ENCODE data around the gene APOOL. TPM values are rescaled to one million over a fixed set of nuclear protein-coding genes. Genes with fewer than 3 reads are reported as not detected.
A peak's percentile ranks its signal among the peaks of the same experiment; 100 is the strongest.
"Not testable (repeated sequence)": the region's sequence is repeated elsewhere in the genome, so short reads cannot be mapped to it uniquely, and the experiment has no call there.

APOOL gene, protein sequence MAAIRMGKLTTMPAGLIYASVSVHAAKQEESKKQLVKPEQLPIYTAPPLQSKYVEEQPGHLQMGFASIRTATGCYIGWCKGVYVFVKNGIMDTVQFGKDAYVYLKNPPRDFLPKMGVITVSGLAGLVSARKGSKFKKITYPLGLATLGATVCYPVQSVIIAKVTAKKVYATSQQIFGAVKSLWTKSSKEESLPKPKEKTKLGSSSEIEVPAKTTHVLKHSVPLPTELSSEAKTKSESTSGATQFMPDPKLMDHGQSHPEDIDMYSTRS
- 10 to 100 TPM; 19.0 to 22.0 TPM for total RNA-seq
- polyA plus RNA-seq = 3.3 TPM

- peak within 1 kb of the TSS; percentile 64 for H3K27ac ChIP-seq (ENCODE audit: low read depth, low read length)
- no peaks in the 10 kb centered on the region for H3K9me3 Mint-ChIP-seq
- H3K27me3 Mint-ChIP-seq = peaks cover 0 to 1% of the 10 kb centered on the region in 2 donors
- CTCF ChIA-PET = no interaction called here
- no peaks in the 10 kb centered on the region for H3K27me3 ChIP-seq (ENCODE audit: insufficient read depth, low read length, poor library complexity, severe bottlenecking)
- peak; percentile 64 to 82 (median 70) for DNase-seq
- H3K27ac Mint-ChIP-seq = peak within 1 kb of the TSS; percentile 39 to 93 (median 80)
- peaks cover 8 to 38% (median 35%) of the 10 kb centered on the region in 3 donors for H3K4me1 Mint-ChIP-seq
- no peaks in the 10 kb centered on the region for H3K9me3 ChIP-seq (ENCODE audit: low read length)
- peaks cover 7% of the 10 kb centered on the region for H3K4me1 ChIP-seq (ENCODE audit: insufficient read depth, low read length)
- H3K36me3 Mint-ChIP-seq = peaks cover 0 to 2% (median 0%) of the 10 kb centered on the region in 3 donors
- peak within 1 kb of the TSS; percentile 73 for H3K4me3 ChIP-seq (ENCODE audit: low read length)
- peak within 1 kb of the TSS; percentile 89 to 95 (median 93) for H3K4me3 Mint-ChIP-seq
- no peaks in the 10 kb centered on the region for H3K36me3 ChIP-seq (ENCODE audit: insufficient read depth, low read length)
- POLR2A ChIA-PET = no interaction called here
These were observed at the start of gene APOOL for GRCh38 chrX:85003655-85004244. APOOL (plus strand) TSS chrX:85003877; CDS start chrX:85003913, 36 bp downstream.

DNA sequence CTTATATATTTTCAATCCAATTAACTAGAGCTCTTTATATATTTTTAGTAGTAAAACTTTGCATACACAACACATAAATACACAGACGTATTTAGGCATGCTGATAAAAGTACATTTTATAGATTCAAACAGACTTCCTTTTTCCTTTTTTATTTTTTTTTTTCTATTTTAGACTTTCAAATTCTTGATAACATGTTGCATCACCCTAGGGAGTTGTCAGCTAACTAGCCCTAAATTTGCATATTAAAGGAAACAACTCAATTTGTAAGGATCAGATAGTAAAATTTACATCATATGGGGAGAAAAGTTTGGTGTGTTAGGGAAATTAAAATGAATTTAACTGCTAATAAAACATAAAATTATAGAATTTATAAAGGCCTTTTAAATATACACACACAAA is 47.4 kb upstream of the APOOL start:
- no peaks in the 10 kb centered on the region for H3K9me3 ChIP-seq (ENCODE audit: low read length)
- Mint-ChIP-seq H3K9me3 (no peaks in the 10 kb centered on the region), H3K36me3 (no peaks in the 10 kb centered on the region), H3K27ac (no peak overlapping the region), H3K4me3 (no peak overlapping the region), H3K27me3 (no peaks in the 10 kb centered on the region), H3K4me1 (no peaks in the 10 kb centered on the region)
- no peak overlapping the region for H3K4me3 ChIP-seq (ENCODE audit: low read length)
- no peak for DNase-seq
- H3K27ac ChIP-seq (ENCODE audit: low read depth, low read length) = no peak overlapping the region
- ChIA-PET CTCF (no interaction called here), POLR2A (no interaction called here)
- H3K36me3 ChIP-seq (ENCODE audit: insufficient read depth, low read length) = no peaks in the 10 kb centered on the region
- H3K27me3 ChIP-seq (ENCODE audit: insufficient read depth, low read length, poor library complexity, severe bottlenecking) = no peaks in the 10 kb centered on the region
- H3K4me1 ChIP-seq (ENCODE audit: insufficient read depth, low read length) = no peaks in the 10 kb centered on the region

DNA sequence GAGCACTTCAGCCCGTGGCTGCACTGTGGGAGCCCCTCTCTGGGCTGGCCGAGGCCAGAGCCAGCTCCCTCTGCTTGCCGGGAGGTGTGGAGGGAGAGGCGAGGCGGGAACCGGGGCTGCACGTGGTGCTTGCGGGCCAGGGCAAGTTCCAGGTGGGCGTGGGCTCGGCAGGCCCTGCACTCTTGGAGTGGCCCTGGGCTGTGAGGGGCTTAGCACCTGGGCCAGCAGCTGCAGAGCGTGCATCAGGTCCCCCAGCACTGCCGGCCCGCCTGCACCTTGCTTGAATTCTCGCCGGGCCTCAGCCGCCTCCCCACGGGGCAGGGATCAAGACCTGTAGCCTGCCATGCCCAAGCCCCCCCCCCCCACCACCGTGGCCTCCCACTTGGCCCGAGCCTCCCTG is 28.9 kb upstream of the APOOL start:
- H3K27me3 Mint-ChIP-seq = peaks cover 3 to 4% of the 10 kb centered on the region in 2 donors
- H3K36me3 Mint-ChIP-seq = no peaks in the 10 kb centered on the region
- Histone ChIP-seq H3K27me3 (ENCODE audit: insufficient read depth, low read length, poor library complexity, severe bottlenecking) (no peaks in the 10 kb centered on the region), H3K36me3 (ENCODE audit: insufficient read depth, low read length) (no peaks in the 10 kb centered on the region), H3K4me1 (ENCODE audit: insufficient read depth, low read length) (no peaks in the 10 kb centered on the region), H3K27ac (ENCODE audit: low read depth, low read length) (no peak overlapping the region), H3K9me3 (ENCODE audit: low read length) (no peaks in the 10 kb centered on the region), H3K4me3 (ENCODE audit: low read length) (no peak overlapping the region)
- no peak overlapping the region for H3K27ac Mint-ChIP-seq
- no peak overlapping the region for H3K4me3 Mint-ChIP-seq
- ChIA-PET POLR2A (no interaction called here), CTCF (no interaction called here)
- no peak for DNase-seq
- H3K4me1 Mint-ChIP-seq = no peaks in the 10 kb centered on the region
- H3K9me3 Mint-ChIP-seq = peaks cover 0 to 9% (median 3%) of the 10 kb centered on the region in 5 donors

GRCh38 chrX:84991739-84992138 is 11.9 kb upstream of the APOOL start:
- H3K27ac ChIP-seq (ENCODE audit: low read depth, low read length); H3K9me3 Mint-ChIP-seq; CTCF ChIA-PET; H3K4me3 ChIP-seq (ENCODE audit: low read length); DNase-seq; H3K36me3 ChIP-seq (ENCODE audit: insufficient read depth, low read length); H3K27ac Mint-ChIP-seq; H3K4me1 Mint-ChIP-seq; H3K9me3 ChIP-seq (ENCODE audit: low read length); POLR2A ChIA-PET; H3K36me3 Mint-ChIP-seq; H3K4me1 ChIP-seq (ENCODE audit: insufficient read depth, low read length); H3K4me3 Mint-ChIP-seq; H3K27me3 ChIP-seq (ENCODE audit: insufficient read depth, low read length, poor library complexity, severe bottlenecking): not testable (repeated sequence)
- peaks cover 9 to 15% of the 10 kb centered on the region in 2 donors for H3K27me3 Mint-ChIP-seq

DNA sequence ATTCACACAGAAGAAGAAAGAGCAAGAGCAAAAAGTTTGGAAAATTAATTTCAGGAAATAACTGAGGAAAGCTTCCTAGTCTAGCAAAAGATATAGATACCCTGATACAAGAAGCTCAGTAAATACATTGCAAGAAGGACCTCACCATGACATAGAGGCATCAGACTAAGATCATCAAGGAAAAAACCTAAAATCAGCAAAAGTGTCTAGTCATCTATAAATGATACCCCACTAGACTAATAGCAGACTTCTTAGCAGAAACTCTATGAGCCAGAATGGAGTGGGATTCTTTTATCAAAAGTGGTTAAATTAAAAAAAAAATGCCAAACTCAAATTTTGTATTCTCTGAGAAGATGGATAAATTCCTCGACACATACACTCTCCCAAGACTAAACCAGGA is 10.5 kb upstream of the APOOL start:
- Histone ChIP-seq H3K27ac (ENCODE audit: low read depth, low read length) (no peak overlapping the region), H3K4me1 (ENCODE audit: insufficient read depth, low read length) (no peaks in the 10 kb centered on the region), H3K36me3 (ENCODE audit: insufficient read depth, low read length) (no peaks in the 10 kb centered on the region), H3K9me3 (ENCODE audit: low read length) (no peaks in the 10 kb centered on the region), H3K4me3 (ENCODE audit: low read length) (no peak overlapping the region), H3K27me3 (ENCODE audit: insufficient read depth, low read length, poor library complexity, severe bottlenecking) (no peaks in the 10 kb centered on the region)
- ChIA-PET POLR2A (no interaction called here), CTCF (no interaction called here)
- Mint-ChIP-seq H3K27me3 (peaks cover 9 to 15% of the 10 kb centered on the region in 2 donors), H3K4me1 (no peaks in the 10 kb centered on the region), H3K27ac (no peak overlapping the region), H3K36me3 (peaks cover 0 to 3% (median 0%) of the 10 kb centered on the region in 3 donors), H3K9me3 (peaks cover 0 to 5% (median 0%) of the 10 kb centered on the region in 5 donors), H3K4me3 (no peak overlapping the region)
- DNase-seq = no peak

GRCh38 chrX:85001344-85001743 is 2.3 kb upstream of the APOOL start:
- H3K9me3 Mint-ChIP-seq = peaks cover 0 to under 1% (median 0%) of the 10 kb centered on the region in 5 donors
- no peaks in the 10 kb centered on the region for H3K36me3 ChIP-seq (ENCODE audit: insufficient read depth, low read length)
- H3K4me1 Mint-ChIP-seq = peaks cover 6 to 24% (median 21%) of the 10 kb centered on the region in 3 donors
- ChIA-PET POLR2A (no interaction called here), CTCF (no interaction called here)
- DNase-seq = no peak
- no peaks in the 10 kb centered on the region for H3K9me3 ChIP-seq (ENCODE audit: low read length)
- H3K27me3 Mint-ChIP-seq = peaks cover 0 to 1% of the 10 kb centered on the region in 2 donors
- H3K4me3 Mint-ChIP-seq = no peak overlapping the region
- H3K36me3 Mint-ChIP-seq = peaks cover 0 to 2% (median 0%) of the 10 kb centered on the region in 3 donors
- H3K4me3 ChIP-seq (ENCODE audit: low read length) = no peak overlapping the region
- no peak overlapping the region for H3K27ac Mint-ChIP-seq
- H3K4me1 ChIP-seq (ENCODE audit: insufficient read depth, low read length) = peaks cover 7% of the 10 kb centered on the region
- H3K27ac ChIP-seq (ENCODE audit: low read depth, low read length) = no peak overlapping the region
- H3K27me3 ChIP-seq (ENCODE audit: insufficient read depth, low read length, poor library complexity, severe bottlenecking) = no peaks in the 10 kb centered on the region

DNA sequence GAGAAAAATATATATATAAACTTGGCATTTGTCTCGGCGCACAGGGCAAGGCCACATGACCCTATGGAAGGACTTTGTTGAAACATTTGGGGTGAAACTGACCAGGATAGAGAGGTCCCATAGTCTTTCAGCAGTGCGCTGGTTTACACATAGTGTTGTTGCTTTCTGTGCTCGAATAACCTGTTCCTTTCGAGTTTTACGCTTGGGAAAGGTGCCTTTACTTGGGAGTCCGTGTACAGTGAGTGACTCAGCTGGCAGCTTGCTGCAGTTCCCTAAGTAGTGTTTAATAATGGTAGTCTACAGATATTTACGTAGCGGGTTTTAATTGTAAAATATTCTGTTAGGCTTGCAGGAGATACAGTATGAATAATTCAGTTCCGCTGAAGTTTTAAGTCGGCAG is 578 bp downstream of the APOOL start:
- Histone ChIP-seq H3K27ac (ENCODE audit: low read depth, low read length) (peak overlapping the region; percentile 64), H3K36me3 (ENCODE audit: insufficient read depth, low read length) (no peaks in the 10 kb centered on the region), H3K9me3 (ENCODE audit: low read length) (no peaks in the 10 kb centered on the region), H3K4me1 (ENCODE audit: insufficient read depth, low read length) (peaks cover 7% of the 10 kb centered on the region), H3K4me3 (ENCODE audit: low read length) (peak overlapping the region; percentile 73), H3K27me3 (ENCODE audit: insufficient read depth, low read length, poor library complexity, severe bottlenecking) (no peaks in the 10 kb centered on the region)
- Mint-ChIP-seq H3K4me3 (peak overlapping the region; percentile 89 to 95 (median 93)), H3K4me1 (peaks cover 10 to 42% (median 35%) of the 10 kb centered on the region in 3 donors), H3K36me3 (peaks cover 0 to 2% (median 0%) of the 10 kb centered on the region in 3 donors), H3K27me3 (peaks cover 0 to 2% of the 10 kb centered on the region in 2 donors), H3K9me3 (no peaks in the 10 kb centered on the region), H3K27ac (peak overlapping the region in 6 of 8 donors; percentile 39 to 89 (median 76))
- ChIA-PET CTCF (no interaction called here), POLR2A (no interaction called here)
- no peak for DNase-seq

DNA sequence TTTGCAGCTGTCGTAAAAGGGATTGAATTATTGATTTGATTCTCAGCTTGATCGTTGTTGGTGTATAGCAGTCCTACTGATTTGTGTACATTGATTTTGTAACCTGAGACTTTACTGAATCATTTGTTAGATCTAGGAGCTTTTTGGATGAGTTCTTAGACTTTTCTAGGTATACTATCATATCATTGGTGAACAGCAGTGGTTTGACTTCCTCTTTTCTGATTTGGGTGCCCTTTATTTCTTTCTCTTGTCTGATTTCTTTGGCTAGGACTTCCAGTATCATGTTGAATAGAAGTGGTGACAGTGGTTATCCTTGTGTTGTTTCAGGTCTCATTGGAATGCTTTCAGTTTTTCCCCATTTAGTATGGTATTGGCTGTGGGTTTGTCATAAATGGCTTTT is 8.4 kb downstream of the APOOL start:
- Mint-ChIP-seq H3K27ac (peak overlapping the region in 1 of 8 donors; percentile 49), H3K36me3 (peaks cover 0 to 7% (median 4%) of the 10 kb centered on the region in 3 donors), H3K4me1 (peaks cover 10 to 43% (median 12%) of the 10 kb centered on the region in 3 donors), H3K4me3 (no peak overlapping the region), H3K27me3 (peaks cover 0 to 3% of the 10 kb centered on the region in 2 donors), H3K9me3 (peaks cover 0 to 2% (median 0%) of the 10 kb centered on the region in 5 donors)
- CTCF ChIA-PET = no interaction called here
- Histone ChIP-seq H3K27me3 (ENCODE audit: insufficient read depth, low read length, poor library complexity, severe bottlenecking) (no peaks in the 10 kb centered on the region), H3K27ac (ENCODE audit: low read depth, low read length) (no peak overlapping the region), H3K4me1 (ENCODE audit: insufficient read depth, low read length) (no peaks in the 10 kb centered on the region), H3K9me3 (ENCODE audit: low read length) (no peaks in the 10 kb centered on the region), H3K4me3 (ENCODE audit: low read length) (no peak overlapping the region), H3K36me3 (ENCODE audit: insufficient read depth, low read length) (no peaks in the 10 kb centered on the region)
- DNase-seq = no peak
- POLR2A ChIA-PET = no interaction called here

Measured in CD8-positive, alpha-beta memory T cell (primary cell).